Mesodermal cell (in vitro differentiated cells): Measurements from ENCODE around the gene ZNF202.

Experiments used
- H3K27ac ChIP-seq: 2 replicates; pipeline ENCODE4 v1.7.0; 2013; ENCODE audit warnings: mild to moderate bottlenecking, low read depth, low read length, moderate library complexity; ENCODE audit not compliant: severe bottlenecking
- H3K36me3 ChIP-seq: 2 replicates; pipeline ENCODE4 v1.7.1; 2013; ENCODE audit warnings: mild to moderate bottlenecking, low read length, moderate library complexity; ENCODE audit not compliant: control insufficient read depth, insufficient read depth
- H3K4me1 ChIP-seq: one replicate; pipeline ENCODE4 v1.7.1; 2013; ENCODE audit warnings: mild to moderate bottlenecking, low read length; ENCODE audit not compliant: insufficient read depth, control insufficient read depth, poor library complexity, severe bottlenecking
- H3K4me3 ChIP-seq: 2 replicates; pipeline ENCODE4 v1.7.0; 2013; ENCODE audit warnings: low read length, control low read depth, mild to moderate bottlenecking; ENCODE audit not compliant: insufficient read depth, poor library complexity, severe bottlenecking; ENCODE audit errors: extremely low read depth
- H3K9me3 ChIP-seq: 2 replicates; pipeline ENCODE4 v1.7.1; 2013; ENCODE audit warnings: mild to moderate bottlenecking, low read length, moderate library complexity; ENCODE audit not compliant: control insufficient read depth
- WGBS, 2 experiments: methylation state at CpG; one replicate each; pipeline ENCODE4 v1.1.5; 2013; ENCODE audit warnings: missing lambda C conversion rate in 2 of 2; ENCODE audit not compliant: insufficient coverage in 2 of 2; 5-methylcytosine and 5-hydroxymethylcytosine counted together

ZNF202 gene

DNA sequence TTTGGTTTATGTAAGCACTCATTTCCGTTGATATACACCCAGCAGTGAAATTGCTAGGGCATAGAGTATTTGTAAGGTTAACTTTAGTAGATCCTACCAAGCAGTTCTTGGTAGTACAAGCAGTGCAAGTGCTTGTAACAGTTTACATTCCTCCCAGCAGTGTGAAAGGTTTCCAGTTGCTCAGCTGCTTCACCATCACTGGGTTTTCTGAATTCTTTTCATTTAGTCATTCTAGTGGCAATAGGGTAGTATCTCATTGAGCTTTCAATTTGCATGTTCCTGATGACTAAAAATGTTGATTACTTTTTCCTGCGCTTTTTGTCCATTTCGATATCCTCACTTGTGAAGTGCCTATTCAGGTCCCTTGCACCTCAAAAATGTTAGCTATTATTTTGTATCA is 34.3 kb downstream of the ZNF202 start:
- Histone ChIP-seq H3K27ac (no peak overlapping the region), H3K4me3 (no peak overlapping the region), H3K36me3 (no peaks in the 10 kb centered on the region), H3K4me1 (no peaks in the 10 kb centered on the region), H3K9me3 (no peaks in the 10 kb centered on the region)
- no CpG with 5 or more reads among the region's 3 CpGs for WGBS, 2 experiments

DNA sequence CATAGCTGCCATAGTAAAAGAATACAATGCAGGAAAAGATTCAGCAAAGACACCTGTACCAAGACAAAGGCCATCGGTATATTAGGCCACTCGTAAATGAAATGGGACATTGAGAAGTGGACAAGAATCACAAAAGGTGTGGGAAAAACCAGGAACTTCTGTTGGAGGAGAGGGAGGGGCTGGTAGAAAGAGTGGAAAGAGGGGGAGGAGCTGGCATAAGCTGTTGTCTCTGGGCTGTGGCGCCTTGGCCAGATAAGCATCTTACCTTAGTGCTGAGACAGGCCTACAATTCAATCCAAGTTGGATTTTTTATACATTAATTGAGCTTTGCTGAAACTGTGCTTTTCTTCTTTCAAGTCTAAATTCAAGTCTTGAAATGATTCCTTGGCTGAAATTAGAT is 37.1 kb downstream of the ZNF202 start:
- H3K36me3 ChIP-seq = no peaks in the 10 kb centered on the region
- no peak overlapping the region for H3K4me3 ChIP-seq
- no peak overlapping the region for H3K27ac ChIP-seq
- no peaks in the 10 kb centered on the region for H3K4me1 ChIP-seq
- WGBS, 2 experiments = 88 to 96% methylated on average over 2 of the region's 3 CpGs
- H3K9me3 ChIP-seq = no peaks in the 10 kb centered on the region

DNA sequence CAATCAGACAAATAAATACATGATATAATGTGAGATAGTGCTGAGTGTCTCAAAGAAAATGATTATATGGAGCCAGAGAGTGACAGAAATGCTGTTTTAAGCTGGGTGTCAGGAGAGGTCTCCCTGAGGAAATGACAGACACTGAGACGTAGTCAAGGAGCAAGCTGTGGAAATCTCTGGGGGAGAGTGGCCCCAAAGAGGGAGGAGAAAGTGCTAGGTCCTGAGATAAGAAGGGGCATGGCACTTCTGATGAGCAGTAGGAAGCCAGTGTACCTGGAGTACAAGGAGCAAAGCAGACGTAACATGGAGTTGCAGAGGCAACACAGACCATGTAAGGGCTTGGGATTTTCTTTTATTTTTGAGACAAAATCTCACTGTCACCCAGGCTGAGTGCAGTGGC is 38.8 kb downstream of the ZNF202 start:
- H3K36me3 ChIP-seq = no peaks in the 10 kb centered on the region
- WGBS, 2 experiments = 71 to 88% methylated on average over 1 to 2 of the region's 2 CpGs
- no peak overlapping the region for H3K27ac ChIP-seq
- no peak overlapping the region for H3K4me3 ChIP-seq
- H3K4me1 ChIP-seq = no peaks in the 10 kb centered on the region
- H3K9me3 ChIP-seq = no peaks in the 10 kb centered on the region

DNA sequence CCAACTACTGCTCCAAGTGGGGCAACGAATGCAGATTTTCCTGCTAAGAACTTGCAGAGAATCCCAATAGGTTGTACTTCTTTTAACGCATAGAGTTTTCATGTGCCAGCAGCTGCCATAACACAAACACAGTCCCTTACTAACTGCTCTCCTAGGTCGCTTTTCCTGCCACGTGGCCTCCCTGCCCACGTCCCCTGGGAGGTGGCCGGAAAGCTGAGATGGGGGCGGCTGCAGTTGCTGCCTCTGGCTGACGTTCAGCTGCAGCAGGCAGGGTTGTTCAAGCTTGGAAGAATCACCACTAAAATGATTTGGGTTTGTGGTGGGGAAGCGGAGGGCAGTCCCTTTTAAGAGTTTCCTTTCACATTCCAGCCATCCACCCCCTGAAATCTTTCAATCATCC is 39.3 kb downstream of the ZNF202 start:
- H3K27ac ChIP-seq = no peak overlapping the region
- H3K36me3 ChIP-seq = no peaks in the 10 kb centered on the region
- no peaks in the 10 kb centered on the region for H3K9me3 ChIP-seq
- no peak overlapping the region for H3K4me3 ChIP-seq
- 88 to 93% methylated on average over 4 to 5 of the region's 9 CpGs for WGBS, 2 experiments
- H3K4me1 ChIP-seq = no peaks in the 10 kb centered on the region

DNA sequence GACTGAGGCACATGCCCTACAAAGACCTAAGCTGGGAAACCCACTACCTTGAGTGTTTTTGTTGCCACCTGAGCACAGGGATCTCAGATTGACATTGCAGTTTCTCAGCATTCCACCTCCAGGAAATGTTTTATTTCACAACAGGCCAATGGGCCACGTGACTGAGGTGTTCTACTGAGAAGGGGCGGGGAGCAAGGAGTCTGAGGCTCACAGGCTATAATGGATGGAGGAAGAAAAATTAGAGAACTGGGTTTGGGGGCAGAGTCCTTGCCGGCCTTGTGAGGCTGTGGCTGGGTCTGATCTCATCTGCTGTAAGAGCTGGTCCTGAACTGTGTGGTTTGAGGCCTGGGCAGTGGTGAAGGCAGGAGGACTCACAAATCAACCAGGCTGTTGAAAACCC is 40.7 kb downstream of the ZNF202 start:
- H3K36me3 ChIP-seq = no peaks in the 10 kb centered on the region
- H3K4me3 ChIP-seq = no peak overlapping the region
- H3K27ac ChIP-seq = no peak overlapping the region
- no peaks in the 10 kb centered on the region for H3K9me3 ChIP-seq
- H3K4me1 ChIP-seq = no peaks in the 10 kb centered on the region
- WGBS, 2 experiments = 85 to 100% methylated on average over 1 to 3 of the region's 3 CpGs

DNA sequence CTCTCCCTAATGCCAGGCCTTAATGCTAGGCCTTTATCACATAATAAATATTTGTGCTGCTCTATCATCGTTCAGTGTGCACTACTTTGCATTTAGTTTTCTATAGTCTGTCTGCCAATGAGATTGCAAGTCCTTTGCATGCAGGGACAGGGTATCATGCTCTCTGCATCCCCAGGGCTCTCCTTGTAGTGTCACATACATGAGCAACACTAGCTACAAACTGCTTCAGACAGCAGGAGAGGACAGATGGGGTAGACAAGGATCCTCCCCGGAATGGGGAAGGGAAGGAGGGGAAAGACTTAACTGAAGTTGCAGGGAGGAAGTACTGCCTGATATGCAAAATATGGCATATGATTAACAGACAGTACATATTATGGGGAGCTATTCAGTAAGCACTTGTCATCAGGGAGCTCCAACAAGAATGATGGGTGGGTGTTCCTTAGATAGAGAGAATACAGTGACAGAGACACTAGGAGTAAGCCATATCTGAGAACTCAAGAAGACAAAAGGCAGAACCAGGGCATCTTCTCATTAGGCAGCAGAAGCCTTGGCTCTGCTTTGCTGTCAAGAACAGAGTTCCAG is 42.8 kb downstream of the ZNF202 start:
- H3K27ac ChIP-seq = no peak overlapping the region
- H3K4me1 ChIP-seq = no peaks in the 10 kb centered on the region
- H3K36me3 ChIP-seq = no peaks in the 10 kb centered on the region
- WGBS, 2 experiments = 80% methylated on average over 1 of the region's 2 CpGs; no CpG with 5 or more reads in 1 of the 2 experiments
- H3K4me3 ChIP-seq = no peak overlapping the region
- H3K9me3 ChIP-seq = no peaks in the 10 kb centered on the region

DNA sequence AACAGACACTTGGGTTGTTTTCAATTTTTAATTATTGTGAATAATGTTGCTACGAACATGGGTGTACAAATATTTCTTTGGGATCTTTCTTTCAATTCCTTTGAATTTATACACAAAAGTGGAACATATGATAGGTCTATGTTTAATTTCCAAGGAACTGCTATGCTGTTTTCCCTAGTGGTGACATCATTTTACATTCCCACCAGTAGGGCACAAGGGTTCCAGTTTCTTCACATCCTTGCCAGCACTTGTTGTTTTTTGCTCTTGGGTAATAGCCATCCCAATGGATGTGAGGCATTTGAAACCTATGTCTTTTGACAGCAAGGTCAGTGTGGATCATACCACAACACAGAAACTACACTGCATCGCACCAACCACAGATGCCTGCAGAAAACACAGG is 45.3 kb downstream of the ZNF202 start:
- no CpG with 5 or more reads among the region's 2 CpGs for WGBS, 2 experiments

DNA sequence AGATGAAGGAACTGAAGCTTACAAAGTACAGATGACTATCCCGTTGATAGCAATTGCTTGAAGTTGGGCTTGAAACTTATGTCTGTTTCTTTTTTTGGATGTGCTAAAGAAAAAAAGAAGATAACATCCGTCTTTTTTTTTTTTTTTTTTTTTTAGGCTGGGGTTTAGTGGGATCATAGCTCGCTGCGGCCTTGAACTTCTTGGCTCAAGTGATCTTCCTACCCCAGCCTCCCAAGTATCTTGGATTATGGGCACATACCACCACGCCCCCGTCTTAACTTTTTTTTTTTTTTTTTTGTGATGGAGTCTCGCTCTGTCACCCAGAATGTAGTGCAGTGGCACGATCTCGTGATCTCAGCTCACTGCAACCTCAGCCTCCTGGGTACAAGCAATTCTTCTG is 46.2 kb downstream of the ZNF202 start:
- no peaks in the 10 kb centered on the region for H3K4me1 ChIP-seq
- H3K36me3 ChIP-seq = no peaks in the 10 kb centered on the region
- H3K4me3 ChIP-seq = no peak overlapping the region
- no peaks in the 10 kb centered on the region for H3K9me3 ChIP-seq
- no peak overlapping the region for H3K27ac ChIP-seq
- WGBS, 2 experiments = 100% methylated on average over 1 to 4 of the region's 9 CpGs

More for the DNA sequence above, 45.3 kb downstream of the ZNF202 start:
- H3K9me3 ChIP-seq = no peaks in the 10 kb centered on the region
- no peak overlapping the region for H3K27ac ChIP-seq
- no peaks in the 10 kb centered on the region for H3K36me3 ChIP-seq
- H3K4me1 ChIP-seq = no peaks in the 10 kb centered on the region
- no peak overlapping the region for H3K4me3 ChIP-seq

DNA sequence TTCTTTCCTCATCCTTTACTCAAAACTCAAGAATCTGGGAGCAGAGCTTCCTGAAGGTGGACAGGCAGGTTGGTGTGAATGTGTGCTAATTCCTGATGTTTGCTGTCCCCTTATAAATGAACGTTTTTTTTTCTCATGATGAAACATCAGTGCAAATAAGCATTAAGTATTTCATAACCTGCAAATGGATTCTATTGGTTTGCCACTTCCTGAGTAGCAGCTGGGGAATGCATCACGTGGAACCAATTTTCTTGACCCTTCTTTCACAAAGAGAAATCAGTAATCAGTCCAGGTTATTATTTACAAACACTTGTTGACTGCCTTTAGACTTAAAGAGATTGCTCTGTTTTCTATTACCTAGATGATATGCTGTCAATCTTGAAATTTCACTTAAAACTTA is 46.9 kb downstream of the ZNF202 start:
- WGBS, 2 experiments = 75% methylated on average over 2 of the region's 2 CpGs; no CpG with 5 or more reads in 1 of the 2 experiments
- Histone ChIP-seq H3K27ac (no peak overlapping the region), H3K4me3 (no peak overlapping the region), H3K4me1 (no peaks in the 10 kb centered on the region), H3K36me3 (no peaks in the 10 kb centered on the region), H3K9me3 (no peaks in the 10 kb centered on the region)

DNA sequence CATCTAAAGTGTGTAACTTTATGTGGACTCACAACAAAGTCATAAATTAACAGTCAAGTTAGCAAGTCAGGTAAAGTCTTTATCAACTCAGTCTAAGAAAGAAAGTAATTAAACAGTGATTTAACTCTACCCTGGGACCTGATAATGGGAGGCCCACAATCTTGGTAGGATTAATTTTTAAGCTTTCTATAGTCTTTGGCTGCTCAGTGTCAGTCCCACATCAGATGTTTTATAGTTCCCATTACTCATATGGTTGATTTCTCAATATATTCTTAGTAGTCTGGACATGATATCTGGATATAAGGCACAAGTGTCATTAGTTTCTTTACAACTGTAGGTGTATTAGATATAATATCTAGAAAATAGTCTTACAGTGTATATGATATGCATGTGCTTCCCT is 48.5 kb downstream of the ZNF202 start:
- no peak overlapping the region for H3K27ac ChIP-seq
- no peaks in the 10 kb centered on the region for H3K4me1 ChIP-seq
- H3K9me3 ChIP-seq = no peaks in the 10 kb centered on the region
- H3K4me3 ChIP-seq = no peak overlapping the region
- no peaks in the 10 kb centered on the region for H3K36me3 ChIP-seq

DNA sequence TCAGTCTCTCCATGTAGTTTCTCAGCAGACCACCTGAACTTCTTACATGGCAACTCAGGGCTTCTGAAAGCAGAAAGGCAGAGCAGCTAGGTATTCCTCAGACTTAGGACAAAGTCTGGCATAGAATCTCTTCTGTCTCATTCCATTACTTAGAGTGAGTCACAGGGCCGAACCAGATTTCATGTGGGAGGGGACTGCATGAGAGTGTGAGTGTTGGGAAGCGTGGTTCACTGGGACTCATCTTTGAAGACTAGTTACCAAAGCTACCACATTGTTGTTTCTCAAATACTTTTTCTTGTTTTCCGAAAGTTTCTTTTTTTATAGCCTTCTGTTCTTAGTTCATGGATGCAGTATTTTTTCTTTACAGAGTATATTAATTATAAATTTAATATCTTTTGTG is 51.0 kb downstream of the ZNF202 start:
- Histone ChIP-seq H3K4me1 (no peaks in the 10 kb centered on the region), H3K9me3 (no peaks in the 10 kb centered on the region), H3K36me3 (no peaks in the 10 kb centered on the region), H3K27ac (no peak overlapping the region), H3K4me3 (no peak overlapping the region)
- WGBS, 2 experiments = no CpG with 5 or more reads among the region's 3 CpGs
